NCI-H146 treated with DMSO at 0.1 percent for 48 hours (cell line): ENCODE data around the gene BRWD1.

ENCODE experiments used
- DNase-seq: peaks from one replicate; lab custom pipeline; 2025; ENCODE audit not compliant: unreplicated experiment; lab: John Stamatoyannopoulos, UW

BRWD1 gene

DNA sequence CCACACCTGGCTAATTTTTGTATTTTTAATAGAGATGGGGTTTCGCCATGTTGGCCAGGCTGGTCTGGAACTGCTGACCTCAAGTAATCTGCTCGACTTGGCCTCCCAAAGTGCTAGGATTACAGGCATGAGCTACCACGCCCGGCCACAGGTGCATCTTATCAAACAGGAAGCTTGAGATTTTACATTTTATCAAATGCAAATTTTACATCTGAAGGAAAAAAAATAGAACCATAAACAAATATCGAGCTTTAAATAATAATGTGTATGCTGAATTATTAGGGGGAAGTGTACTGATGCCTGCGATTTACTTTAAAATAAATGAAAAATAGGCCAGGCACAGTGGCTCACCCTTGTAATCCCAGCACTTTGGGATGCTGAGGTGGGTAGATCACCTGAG, 16.6 kb upstream of the BRWD1 start:
- DNase-seq = no peak

DNA sequence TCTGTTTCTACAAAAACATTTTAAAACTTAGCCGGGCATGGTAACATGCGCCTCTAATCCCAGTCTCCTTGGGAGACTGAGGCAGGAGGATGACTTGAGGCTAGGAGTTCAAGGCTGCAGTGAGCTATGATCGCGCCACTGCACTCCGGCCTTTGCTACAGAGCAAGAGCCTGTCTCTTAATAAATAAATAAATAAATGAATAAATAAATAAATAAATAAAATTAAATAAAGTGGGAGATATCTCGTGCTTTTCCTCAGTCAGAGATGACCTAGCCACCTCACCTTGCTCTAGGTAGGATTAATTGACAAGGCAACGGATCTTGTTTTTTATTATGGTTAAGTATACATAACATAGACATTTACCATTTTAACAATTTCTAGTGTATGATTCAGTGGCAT, 14.3 kb upstream of the BRWD1 start:
- DNase-seq = no peak

DNA sequence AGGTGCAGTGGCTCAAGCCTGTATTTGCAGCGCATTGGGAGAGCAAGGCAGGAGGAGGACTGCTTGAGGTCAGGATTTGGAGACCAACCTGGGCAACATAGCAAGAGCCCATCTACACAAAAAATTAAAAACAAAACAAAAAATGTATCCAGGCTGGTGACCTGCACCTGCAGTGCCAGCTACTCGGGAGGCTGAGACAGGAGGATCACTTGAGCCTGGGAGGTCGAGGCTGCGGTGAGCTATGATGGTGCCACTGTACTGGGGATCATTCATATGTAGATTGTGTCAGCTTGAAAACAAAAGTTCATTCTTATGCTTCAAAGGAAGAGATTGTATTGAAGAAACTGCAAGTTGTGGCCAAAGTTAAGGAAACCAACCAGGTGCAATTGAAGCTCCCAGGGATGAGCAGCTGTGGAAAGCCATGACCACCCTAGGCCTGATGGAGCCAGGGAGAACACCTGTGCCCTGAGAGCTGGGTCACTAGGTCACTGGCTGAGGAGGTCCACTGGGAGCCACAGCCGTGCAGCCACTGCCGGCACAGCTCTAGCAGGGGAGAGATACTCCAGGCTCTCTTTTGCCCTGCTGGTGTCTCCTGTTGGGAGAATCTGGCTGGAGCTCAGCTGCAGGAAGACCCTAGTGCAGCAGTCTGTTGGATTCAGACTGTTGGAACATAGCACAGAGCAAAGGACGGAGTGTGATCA, 13.3 kb upstream of the BRWD1 start:
- DNase-seq = no peak

DNA sequence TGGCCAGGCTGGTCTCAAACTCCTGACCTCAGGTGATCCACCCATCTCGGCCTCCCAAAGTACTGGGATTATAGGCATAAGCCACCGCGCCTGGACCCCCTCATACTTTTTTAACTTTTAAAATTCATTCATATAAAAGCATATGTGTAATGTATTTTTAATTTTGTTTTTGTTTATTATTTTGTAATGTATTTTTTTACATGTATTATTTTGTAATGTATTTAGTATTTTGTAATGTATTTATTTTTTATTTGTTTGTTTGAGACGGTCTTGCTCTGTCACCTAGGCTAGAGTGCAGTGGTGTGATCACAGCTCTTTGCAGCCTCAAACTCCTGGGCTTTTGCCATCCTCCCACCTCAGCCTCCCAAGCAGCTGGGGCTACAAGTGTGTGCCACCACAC, 12.0 kb upstream of the BRWD1 start:
- DNase-seq = no peak

DNA sequence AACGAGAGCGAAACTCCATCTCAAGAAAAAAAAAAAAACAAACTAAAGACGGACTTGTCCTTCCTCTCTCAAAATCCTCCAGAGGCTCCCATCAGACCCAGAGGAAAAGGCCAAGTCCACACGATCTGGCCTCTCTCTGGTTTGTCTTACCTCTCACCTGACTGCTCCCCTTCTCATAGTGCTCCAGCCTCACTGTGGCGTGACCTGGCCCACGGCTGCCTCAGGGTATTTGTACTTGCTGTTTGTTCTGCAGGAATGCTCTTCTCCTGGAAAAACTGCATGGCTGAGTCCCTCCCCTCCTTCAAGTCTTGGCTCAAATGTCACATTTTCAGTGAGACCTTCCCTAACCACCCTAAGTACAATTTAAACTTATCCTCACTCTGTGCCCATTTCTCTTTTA, 8.0 kb upstream of the BRWD1 start:
- DNase-seq = no peak

DNA sequence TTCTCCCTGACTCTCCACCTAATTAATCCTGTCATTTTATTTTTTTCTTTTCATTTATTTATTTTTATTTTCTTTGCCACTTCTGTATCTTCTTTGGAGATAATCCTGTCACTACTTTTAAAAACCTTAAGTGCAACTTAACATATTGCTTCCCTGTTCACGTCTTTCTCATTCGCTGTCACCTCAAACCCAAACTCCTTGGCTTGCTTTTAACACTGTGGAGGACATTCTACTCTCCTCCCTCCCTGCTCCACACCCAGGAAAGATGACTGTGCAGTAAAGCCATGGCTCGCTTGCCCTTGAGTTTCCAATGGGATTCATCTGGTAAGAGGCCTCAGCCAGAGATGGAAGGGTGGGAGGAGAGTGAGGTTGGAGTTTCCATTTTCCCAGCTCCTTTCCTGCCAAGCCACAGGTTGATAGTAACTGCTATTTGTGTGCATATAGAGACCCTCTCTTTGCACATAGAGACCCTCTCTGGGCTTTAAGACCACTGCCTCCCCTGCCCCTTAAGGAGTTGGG, 6.4 kb upstream of the BRWD1 start:
- DNase-seq = no peak

DNA sequence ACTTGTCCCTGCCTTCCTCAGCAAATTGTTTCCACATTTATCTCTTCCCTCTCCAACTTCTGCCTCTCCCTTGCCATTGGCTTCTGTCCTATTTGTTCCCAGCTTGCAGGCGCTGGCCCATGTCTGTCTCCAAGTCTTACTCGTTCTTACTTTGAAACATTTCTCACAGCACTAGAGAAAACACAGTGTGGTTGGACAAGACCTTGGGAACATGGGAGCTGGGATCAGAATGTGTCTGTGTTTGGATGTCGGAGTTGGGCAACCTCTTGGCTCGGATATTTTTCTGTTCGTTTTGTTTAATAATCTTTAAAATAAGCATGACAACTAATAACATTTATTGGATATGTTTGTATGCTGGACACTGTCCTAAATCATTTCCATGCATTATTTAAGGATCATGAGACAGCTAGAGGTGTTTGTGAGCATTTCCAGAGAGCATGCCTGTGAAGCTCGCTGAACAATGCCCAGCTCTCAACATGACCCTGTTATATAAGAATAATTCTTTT, 5.9 kb upstream of the BRWD1 start:
- DNase-seq = no peak

DNA sequence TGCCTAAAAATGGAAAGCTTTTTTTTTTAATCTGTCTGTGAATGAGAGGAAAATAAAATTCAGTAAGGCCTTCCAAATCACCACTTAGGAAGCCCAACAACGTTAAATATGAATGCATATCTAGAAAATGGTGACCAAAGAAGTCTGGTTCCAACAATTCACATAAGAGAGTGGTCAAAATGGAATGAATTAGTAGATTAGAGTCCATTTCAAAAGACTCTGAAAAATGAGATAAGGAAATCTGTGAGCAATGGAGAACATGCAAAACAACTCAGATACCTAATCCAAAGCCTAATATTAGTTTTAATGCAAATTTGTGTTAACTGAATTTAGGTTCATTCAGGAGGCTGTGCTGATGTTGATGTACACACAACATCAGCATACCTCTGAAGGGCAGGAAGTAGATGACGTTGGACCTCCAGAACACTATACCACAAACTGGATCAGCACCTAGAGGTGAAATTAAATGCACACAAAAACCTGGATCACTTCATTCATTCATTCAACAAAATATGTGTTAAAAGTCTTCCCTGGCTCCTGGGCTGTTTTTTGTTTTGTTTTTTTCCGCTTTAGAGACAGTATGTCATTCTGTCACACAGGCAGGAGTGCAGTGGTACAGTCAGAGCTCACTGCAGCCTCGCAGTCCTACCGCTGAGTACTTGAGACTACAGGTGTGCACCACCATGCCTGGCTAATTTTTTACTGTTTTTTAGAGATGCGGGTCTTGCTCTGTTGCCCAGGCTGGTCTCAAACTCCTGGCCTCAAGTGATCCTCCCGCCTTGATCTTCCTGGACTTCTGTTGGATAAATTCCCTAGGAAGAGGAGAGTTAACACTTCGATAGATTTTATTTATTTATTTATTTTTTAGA, 4.9 kb upstream of the BRWD1 start:
- no peak for DNase-seq

DNA sequence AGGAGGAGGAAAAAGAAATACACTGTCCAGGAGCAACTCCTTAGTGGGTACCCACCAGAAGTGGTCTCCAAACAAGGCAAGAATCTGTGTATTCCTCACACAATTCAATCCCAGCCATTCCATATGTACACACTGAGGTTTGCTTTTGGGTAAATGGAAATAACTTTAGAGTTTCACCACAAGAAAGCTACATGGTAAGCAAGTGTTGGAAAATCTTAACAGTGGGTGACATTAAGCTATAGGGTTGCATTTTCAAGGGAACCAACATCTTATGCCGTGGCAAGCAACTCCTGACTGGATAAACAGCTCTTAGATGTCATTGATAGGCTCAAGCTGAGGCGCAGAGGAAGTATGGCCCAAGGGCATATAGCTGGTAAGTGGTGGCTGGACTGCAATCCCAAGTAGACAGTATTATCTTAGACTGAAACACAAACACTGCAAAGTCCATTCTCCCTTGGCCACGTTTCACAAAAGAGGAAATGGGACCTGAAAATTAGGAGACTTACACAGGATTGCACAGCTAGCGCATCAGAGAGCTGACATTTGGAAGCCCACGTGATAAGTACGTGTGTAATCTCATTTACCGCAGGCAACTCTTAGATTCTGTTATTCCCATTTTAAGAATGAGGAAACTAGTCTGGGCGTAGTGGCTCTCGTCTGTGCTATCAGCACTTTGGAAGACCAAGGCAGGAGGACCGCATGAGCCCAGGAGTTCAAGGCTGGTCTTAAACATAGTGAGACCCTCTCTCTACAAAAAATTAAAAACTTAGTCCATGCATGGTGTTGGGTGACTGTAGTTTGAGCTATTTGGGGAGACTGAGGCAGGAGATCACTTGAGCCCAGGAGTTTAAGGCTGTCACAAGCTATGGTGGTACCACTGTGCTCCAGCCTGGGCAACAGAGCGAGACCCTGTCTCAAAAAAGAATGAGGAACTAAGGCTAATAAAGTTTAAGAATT, 4.0 kb upstream of the BRWD1 start:
- DNase-seq = no peak

DNA sequence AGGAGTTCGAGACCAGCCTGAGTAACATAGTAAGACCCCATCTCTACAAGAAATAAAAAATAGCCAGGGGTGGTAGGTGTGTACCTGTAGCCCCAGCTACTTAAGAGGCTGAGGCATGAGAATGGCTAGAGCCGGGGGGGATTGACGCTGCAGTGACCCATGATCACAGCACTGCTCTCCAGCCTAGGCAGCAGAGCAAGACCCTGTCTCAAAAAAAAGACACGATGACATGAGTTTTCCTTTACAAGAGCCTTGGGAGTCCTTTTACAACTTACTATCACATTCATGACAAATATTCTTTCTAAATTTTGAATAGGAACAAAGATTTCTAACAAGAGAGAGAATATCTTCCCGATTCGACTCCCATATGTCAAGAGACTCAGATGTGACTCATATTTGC, 3.3 kb upstream of the BRWD1 start:
- DNase-seq = no peak

DNA sequence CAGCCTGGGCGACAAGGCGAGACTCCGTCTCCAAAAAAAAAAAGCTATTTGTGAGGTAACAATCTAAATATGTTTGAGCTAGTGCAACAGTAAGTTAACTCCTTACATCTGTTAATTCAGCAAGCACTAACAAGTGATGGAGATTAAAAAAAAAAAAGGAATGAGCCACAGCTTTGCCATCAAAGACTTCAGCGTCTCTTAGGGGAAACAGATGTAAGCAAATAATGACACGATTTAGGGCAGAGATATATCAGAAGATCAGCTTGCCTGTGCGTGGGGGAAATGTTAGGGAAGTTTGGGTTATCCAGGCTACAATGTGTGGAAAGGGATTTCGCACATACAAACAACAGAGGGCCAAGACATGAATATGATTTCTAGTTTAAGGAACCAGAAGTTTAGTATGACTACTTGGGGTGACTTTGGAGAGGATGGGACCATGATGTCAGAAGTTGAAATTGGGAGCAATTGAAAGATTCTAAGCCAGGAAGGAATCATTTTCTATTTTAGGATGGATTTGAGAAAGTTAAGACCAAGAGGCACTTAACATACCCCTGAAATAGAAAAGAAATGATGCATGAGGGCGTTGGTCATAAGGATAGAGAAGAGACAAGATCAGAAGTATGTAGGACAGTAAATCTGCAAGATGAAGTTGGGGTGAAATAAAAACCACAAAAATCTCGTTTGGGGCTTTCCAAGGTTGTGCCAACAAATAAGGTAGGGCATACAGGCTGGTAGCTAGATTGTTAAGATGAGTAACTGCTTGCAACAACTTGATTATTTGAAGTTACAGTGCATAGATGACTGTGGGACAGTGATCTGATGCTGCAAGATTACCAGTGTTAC, 2.4 kb upstream of the BRWD1 start:
- no peak for DNase-seq

DNA sequence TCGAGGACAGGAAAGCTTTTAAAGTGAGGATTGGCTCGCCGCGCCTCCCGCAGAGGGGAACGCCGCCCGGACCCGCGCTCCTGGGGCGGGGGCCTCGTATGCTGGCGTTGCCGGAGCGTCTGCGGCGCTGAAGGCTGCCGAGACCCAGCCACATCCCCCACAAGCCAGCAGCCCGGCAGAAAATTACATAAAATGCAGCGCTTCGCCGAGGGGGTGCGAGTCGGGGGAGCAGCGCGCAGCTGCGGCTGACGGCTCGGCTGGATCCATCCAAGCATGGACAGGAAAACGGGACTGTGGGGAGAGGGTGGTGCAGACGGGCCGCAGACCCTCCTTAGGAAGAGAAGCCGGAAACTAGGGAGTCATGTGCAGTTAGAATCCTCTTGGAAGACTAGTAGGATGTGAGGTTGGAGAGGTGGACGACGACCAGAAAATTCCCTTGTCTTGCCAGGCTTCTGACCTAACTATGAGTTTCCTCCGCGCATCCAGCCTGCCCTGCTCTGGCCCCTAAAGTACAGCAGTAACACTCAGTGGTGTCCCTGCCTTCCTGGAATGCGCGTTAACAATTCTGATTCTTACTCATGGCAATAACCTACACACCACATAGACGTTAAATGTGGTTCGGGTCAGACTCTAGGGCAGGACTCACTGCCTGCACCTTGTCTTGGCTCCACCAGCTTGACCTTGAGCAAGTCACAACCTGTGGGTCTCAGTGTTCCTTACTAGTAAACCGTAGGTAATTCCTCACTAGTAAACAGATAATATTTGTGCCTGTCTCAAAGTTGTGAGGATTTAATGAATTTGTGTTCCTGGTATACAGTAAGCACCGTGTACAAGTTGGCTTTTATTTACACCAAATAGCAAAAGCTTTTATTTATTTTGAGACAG, 953 bp upstream of the BRWD1 start:
- DNase-seq = peak; percentile 29

DNA sequence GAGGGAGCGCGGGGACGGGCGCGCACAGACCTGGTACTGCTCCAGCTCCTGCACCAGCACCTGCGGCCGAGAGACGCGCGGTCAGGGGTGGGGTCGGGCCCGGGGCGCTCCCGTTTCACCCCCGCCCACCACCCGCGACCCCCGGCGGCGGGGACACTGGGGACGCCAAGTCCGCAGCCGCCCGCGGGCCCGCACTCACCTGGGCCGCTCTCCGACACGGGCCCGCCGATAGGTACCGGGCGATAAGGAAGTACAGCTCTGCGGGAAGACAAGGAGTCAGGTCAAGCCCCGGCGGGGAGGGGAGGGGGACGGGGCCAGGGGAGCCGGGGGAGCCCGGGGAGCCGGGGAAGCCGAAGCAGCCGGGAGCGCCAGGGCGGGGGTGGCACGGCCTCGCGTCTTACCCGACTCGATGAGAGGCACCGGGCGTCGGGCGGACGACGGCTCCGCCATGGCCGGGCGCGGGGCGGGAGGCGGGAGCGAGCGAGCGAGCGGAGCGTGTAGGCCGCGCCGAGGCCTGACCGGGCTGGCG, 326 bp downstream of the BRWD1 start:
- no peak for DNase-seq

DNA sequence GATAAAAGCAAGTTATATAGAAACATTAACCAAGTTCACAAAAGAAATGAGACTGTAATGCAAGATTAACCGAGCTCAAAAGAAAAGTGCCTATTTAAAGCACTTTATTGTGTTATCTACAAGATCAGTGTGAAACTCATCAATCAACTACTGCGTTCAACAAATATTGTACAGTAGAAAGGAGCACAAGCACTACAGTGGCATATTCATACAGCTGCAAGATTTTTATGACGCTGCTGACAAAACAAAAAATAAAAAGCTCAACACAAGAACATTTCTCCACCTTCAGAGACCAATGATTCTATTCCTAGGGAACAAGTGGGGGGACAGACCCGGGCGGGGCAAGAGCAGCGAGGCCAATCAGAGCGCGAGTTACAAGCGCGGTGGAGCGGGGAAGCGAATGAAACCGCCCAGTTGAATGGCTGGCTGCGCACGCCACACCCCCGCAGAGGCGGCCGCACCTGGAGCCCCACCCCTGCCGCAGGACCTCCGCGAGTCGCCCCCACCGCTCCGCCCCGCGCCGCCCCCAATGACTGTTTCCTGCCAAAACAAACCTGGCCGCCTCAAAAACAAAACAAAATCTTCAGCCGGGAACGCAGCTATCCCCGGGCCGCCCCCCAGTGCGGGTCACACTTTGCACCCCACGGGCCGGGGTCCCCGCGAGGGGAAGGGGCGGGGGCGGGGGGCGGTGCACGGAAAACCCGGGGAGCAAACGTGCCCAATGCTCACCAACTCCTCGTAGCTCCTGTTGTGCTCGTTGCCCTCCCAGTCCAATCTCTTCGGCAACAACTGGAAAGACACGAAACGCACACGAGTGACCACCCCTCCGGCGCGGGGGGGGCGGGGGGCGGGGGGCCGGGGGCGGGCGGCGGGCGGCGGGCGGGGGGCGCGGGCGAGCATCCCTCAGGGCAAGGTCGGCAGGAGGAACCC, 1.1 kb downstream of the BRWD1 start:
- DNase-seq = peak; percentile 60

DNA sequence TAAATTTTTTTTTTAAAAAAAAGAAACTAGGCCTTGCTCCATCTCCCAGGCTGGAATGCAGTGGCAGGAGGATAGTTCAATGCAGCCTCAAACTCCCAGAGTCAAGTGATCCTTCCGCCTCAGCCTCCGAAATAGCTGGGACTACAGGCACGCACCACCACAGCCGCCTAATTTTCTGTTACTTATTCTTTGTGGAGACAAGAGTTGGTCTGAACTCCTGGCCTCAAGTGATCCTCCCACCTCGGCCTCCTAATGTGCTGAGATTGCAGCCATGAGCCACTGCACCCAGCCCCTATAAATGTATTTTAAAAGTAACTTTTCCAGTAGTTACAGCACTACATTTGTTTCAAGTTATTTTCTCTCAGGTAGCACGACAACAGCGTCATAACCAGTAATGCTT, 2.3 kb downstream of the BRWD1 start:
- no peak for DNase-seq

DNA sequence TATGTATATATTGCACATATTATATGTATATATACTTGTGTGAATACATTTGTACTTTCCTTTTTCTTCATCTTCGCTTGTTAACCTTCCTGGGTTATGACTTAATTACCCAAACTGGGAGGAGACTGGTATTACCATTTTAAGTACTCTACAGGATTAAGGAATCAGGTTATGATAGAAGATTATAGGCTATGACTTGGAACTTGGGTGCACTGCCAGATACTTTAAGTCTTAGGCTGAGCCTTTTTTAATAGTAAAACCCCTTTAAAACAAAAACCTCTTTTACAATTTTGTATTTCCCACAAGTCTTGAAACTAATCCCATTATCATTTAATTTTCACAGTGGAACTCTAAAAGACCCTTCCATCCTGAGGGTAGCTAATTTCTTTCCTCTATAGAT, 6.0 kb downstream of the BRWD1 start:
- DNase-seq = no peak

DNA sequence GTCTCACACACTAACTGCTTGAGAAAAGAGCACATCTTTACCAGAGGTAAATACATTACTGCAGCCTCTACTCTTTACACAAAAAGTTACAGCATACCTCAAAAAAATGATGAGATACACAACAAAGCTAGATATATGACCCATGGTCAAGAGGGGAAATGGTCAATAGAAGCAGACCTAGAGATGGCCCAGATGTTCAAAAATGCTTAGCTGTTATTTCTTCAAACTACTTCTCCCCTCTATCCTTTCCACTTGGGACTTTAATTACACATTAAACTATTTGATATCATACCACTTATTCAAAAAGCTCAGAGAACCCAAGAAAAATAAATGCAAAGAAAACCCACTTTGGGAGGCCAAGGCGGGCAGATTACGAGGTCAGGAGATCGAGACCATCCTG, 12.8 kb downstream of the BRWD1 start:
- no peak for DNase-seq

DNA sequence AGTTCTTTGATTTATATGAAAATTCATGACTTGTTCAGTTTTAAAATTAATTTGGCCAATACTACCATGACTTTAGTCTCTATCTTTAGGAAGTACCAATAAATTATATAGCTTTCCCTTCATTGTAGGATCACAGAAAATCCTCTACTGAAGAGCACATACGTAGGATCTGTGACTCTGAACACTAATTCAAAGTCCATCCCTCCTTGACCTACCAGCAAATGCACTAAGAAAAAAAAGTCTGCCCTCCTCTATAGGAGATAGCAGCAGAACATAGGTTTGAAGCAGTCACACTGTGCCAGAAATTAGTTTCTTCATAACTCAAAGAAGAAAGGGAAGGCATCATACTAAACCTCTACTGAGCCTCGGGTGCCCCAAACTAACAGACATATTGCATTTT, 16.5 kb downstream of the BRWD1 start:
- DNase-seq = no peak
